ENCODE measurements around the gene KRT13.

KRT13 gene

GRCh38 chr17:41537614-41537954, 32.2 kb upstream of the KRT13 start:
- no peak for DNase-seq (ENCODE audit: low read depth)

DNA sequence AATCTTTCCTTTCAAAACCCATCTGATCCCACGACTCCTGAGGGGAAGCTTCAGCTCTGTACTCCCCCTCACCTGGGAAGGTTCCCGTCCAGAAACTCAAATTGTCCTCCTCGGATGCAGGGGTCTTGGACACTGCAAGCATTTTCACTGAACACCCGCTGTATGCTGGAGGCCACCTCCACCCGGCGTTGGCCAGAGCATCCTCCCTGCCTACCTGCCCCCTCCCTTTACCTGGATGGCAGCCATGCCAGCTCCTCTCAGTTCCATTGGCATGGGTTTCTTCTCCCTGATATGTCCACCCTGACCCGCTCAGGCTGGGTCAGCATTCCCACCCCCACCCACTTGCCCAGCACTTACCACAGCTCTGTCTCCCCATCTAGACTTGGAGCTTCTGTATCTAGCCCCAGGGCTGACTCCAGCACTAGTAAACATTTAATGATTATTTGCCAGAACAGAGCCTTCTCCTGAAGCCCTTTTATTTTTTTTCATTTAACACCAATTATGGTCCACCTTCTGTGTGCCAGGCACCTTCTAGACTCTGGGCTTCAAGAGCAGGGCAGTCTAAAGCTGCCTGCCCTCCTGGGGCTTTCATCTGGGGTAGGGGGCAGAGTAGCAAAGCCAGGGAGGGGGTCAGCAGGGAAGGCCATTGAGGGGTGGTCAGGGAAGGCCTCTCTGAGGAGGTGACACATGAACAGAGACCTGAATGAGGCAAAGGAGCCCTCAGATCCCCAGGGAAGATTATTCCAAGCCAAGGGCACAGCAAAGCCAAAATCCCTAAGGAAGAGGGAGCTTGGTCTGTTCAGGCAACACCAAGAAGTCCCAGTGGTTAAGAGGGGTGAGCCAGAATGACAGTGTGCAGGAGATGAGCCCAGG, 31.6 kb upstream of the KRT13 start:
- no peak for DNase-seq (ENCODE audit: low read depth)

DNA sequence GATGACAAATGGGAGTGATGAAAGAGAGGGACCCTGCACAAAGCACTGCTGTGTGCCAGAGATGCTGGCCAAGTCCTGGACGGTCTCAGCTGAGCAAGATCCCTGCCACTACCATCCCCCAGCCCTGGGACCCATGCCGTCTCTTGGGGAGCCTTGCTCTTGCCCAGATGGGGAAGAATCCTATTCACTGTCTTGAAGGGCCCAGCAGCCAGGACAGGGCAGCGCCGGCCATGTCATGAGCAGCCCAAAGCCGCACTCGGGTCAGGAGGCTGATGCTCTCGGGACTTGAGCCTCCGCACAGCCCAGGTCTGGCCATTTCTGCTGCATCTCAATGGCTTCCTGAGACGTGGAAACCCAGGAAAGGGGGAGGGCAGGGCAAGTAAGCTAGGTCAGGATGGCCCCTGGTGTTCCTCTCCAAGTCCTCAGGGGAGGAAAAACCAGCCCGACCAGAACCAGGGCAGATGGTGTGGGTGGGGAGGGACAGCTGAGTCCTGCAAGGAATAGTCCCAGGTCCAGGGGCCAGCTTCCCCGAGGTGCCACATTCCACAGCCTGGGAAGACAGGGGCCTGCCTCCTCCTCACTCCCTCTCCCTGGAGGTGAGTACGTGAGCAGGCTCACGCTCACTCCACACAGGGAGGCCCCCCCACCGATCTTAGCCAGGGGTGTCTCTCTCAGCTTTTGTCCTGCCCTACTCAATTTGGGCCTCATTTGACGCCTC, 30.5 kb upstream of the KRT13 start:
- no peak for DNase-seq (ENCODE audit: low read depth)

- no peak for DNase-seq (ENCODE audit: low read depth)
Observed at GRCh38 chr17:41534899-41535546, 29.6 kb upstream of the KRT13 start.

DNA sequence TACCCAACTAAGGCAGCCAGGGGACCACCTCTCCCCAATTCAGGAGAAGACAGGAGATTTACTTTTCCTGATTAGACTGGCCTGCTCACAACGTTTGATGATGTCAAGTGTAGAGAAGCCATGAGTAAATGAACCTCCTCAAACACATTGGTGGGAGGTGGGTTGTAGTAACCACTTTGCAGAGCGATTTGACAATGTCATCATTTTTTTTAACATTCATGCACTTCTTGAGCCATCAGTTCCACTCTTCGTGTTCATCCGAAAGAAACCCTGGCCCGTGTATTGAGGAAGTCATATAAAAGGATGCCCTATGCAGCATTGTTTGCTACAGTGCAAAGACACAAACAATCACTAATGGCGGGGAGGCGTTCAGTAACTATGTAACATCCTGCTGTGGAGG, 28.2 kb upstream of the KRT13 start:
- DNase-seq (ENCODE audit: low read depth), result no peak

DNA sequence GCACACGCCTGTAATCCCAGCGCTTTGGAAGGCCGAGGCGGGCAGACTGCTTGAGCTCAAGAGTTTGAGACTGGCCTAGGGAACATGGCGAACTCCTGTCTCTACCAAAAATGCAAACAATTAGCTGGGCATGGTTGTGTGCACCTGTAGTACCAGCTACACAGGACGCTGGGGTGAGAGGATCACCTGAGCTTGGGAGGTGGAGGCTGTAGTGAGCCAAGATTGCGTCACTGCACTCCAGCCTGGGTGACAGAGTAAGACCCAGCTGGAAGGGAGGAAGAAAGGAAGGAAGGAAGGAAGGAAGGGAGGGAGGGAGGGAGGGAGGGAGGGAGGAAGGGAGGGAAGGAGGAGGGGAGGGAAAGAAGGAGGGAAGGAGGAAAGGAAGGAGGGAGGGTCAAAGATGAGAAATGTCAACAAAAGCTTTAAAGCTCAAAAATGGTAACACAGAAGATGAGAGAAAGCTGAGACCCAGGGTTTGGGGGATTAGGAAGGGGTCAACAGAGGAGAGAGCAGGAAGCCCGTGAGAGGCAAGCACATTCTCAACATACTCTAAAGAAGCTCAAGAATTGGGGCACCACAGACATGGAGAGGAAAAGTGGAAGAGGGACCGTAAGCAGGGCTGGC, 27.6 kb upstream of the KRT13 start:
- no peak for DNase-seq (ENCODE audit: low read depth)

DNA sequence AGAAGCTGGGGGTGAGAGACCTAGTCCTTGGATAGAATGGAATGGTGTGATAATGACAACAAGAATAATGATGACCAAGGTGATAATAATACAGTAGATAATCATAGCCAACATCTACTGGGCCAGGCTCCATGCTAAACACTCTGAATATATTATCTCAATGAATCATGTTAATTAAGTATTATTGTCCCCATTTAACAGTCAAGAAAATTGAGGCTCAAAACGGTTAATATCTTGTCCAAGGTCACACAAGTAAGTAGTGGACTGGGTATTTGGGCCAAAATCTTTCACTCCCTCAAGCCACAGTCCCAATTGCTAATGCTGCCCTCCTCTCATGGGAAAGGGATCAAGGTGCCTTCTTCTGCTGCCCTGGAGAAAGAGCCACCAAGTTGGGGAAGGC, 26.6 kb upstream of the KRT13 start:
- DNase-seq (ENCODE audit: low read depth), result no peak

- DNase-seq (ENCODE audit: low read depth), result peak; percentile 97
Observed at GRCh38 chr17:41530062-41531048, 24.9 kb upstream of the KRT13 start.

DNA sequence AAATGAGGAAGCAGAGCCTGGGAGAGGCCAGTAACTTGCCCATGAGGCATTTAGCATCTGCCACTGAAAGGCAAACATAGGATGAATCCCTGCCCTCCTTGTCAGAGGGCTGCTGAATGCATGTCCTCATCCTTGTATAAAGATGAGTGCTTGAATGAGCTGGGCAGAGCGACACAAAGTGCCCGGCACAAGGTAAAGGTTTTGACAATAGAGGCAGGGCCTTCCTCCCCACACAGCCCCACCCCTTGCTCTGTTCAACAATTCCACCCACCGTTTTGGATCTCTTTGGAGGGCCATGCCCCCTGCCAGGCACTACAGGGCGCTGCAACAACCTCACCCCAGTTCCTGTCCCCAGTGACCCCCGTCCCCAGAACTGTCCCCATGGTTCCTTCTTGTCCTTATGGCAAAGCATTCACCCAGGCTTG, 24.1 kb upstream of the KRT13 start:
- DNase-seq (ENCODE audit: low read depth), result peak; percentile 23

DNA sequence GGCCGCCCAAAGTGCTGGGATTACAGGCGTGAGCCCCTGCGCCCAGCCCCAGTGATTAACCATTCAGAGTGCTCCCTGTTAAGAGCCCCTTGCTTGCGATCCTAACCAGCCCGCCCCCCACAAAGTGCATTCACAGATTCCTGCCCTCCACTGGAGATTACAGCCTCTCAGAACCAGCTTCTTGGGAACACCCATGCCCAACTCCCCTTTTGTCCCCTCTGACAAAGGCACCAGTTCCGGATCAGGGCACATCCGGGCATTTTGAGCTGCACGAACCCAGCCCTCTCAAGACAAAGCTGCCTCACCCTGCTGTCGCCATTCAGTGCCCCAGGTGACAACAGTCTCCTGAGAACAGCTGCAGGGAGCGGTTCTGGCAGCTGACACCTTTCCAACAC, 23.5 kb upstream of the KRT13 start:
- no peak for DNase-seq (ENCODE audit: low read depth)

GRCh38 chr17:41527063-41528023, 21.9 kb upstream of the KRT13 start:
- DNase-seq (ENCODE audit: low read depth), result no peak

GRCh38 chr17:41524261-41524660, 18.8 kb upstream of the KRT13 start:
- no peak for DNase-seq (ENCODE audit: low read depth)

- no peak for DNase-seq (ENCODE audit: low read depth)
Observed at GRCh38 chr17:41523787-41524186, 18.4 kb upstream of the KRT13 start.

GRCh38 chr17:41523225-41523593, 17.8 kb upstream of the KRT13 start:
- DNase-seq (ENCODE audit: low read depth), result no peak

GRCh38 chr17:41522301-41523224, 17.2 kb upstream of the KRT13 start:
- no peak for DNase-seq (ENCODE audit: low read depth)

GRCh38 chr17:41521574-41522261, 16.3 kb upstream of the KRT13 start:
- DNase-seq (ENCODE audit: low read depth), result peak; percentile 92

- DNase-seq (ENCODE audit: low read depth), result peak; percentile 29
Observed at GRCh38 chr17:41520821-41521521, 15.6 kb upstream of the KRT13 start.
